ENCODE results near the gene SYNGR1.

SYNGR1 gene

GRCh38 chr22:39349967-39350726, at the start of gene SYNGR1:
TSS of gene SYNGR1 (plus strand) at chr22:39349991. CDS start at chr22:39350011, 20 bp downstream.
- DNase-seq: no peak

GRCh38 chr22:39300186-39300830, 49.5 kb upstream of the SYNGR1 start:
- DNase-seq: no peak

GRCh38 chr22:39301108-39301507, 48.7 kb upstream of the SYNGR1 start:
- DNase-seq: no peak

- no peak for DNase-seq
Measured at GRCh38 chr22:39301926-39302325, 47.9 kb upstream of the SYNGR1 start.

- DNase-seq: no peak
Measured at GRCh38 chr22:39302431-39302960, 47.3 kb upstream of the SYNGR1 start.

- DNase-seq: no peak
Measured at GRCh38 chr22:39303358-39303757, 46.4 kb upstream of the SYNGR1 start.

DNA sequence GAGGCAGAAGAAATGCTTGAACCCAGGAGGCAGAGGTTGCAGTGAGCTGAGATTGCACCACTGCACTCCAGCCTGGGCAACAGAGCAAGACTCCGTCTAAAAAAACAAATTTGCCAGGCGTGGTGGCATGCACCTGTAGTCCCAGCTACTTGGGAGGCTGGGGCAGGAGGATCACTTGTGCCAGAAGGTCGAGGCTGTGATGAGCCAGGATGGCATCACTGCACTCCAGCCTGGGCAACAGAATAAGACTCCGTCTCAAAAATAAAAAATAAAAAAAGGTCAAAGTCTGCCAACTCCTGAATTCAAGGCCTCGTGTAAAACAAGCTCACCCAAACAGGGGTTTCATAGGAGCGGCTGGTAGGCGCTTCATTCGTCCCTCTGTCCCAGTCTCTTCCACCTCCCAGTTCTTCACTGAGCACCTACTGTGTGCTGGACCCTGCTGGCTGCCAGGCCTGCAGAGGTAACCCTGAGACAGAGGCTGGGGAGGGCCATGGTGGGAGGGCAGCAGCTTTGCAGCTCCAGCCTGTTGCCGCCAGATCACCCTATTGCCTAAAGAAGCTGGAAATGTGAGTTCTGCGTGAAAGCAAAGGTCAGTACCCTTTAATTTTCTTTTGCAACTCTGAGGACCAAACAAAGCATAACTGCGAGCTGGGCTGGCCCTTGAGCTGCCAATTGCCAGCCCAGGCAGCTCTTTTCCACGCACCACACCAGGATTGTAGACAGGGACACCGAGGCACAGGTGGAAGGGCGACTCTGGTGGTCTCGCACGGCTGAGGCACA, 45.7 kb upstream of the SYNGR1 start:
- no peak for DNase-seq

DNA sequence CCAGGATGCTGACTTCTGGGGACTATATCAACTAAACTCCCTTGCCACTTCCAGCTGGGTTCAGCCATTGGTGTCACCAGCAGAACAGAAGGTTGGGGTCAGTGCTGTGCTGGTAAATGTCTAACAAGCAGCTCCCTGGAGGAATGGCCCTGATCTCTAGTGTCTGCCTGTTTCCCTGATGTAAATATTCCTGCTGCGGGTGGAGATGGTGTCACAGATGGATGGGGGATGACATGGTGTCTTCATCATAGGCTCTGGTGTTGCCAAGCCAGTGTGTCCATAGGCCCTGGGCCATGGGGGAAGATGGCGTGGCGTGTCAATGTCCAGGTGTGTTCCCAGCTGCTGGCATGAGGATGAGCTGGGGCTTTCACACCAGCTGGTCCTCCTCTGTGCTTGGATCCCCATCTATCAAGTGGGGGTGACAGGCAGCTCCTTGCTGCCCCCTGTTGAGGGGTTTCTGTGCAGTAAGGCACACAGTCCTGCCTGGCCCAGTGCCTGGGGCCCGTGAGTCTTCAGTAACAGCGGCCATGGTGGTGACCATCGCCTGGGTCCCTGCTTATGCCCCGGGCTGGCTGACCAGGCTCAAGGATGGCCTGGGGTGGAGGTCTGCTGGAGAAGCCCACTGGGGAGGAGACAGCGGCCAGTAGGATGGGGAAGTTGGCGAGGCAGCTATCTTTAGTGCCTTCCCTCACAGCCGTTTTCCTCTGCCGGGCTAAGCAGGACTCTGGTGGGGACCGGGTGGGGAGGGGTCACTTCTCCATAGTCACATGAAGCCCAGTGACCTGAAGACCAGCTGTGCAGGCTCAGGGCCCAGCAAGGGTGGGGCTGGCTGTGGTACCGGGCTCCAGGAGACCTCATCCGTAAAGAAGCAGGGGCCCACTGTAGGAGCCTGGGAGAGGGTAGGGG, 43.1 kb upstream of the SYNGR1 start:
- no peak for DNase-seq

GRCh38 chr22:39308614-39309363, 41.0 kb upstream of the SYNGR1 start:
- DNase-seq: no peak

DNA sequence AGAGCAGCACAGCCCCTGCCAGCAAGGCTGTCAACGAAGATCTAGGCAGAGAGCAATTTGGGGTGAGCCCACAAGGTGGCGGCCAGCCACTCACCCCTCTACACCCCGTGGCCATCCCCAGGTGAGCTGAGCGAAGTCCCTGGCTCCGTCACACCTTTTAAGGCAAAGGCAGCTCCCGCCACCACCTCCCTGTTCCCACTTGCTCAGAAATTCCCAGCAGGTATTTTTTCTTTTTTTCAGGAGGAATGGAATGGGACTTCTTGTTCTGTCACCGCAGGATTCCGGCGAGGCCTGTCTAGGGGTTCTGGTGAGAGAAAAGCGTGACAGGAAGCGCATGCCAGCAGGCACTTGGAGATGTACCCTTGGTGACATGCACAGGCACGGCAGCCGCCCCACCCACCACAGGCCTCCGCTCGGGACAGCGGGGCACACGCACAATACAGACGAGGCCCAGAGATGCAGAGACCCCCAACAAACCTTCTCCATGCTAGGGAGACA, 40.4 kb upstream of the SYNGR1 start:
- DNase-seq: no peak

DNA sequence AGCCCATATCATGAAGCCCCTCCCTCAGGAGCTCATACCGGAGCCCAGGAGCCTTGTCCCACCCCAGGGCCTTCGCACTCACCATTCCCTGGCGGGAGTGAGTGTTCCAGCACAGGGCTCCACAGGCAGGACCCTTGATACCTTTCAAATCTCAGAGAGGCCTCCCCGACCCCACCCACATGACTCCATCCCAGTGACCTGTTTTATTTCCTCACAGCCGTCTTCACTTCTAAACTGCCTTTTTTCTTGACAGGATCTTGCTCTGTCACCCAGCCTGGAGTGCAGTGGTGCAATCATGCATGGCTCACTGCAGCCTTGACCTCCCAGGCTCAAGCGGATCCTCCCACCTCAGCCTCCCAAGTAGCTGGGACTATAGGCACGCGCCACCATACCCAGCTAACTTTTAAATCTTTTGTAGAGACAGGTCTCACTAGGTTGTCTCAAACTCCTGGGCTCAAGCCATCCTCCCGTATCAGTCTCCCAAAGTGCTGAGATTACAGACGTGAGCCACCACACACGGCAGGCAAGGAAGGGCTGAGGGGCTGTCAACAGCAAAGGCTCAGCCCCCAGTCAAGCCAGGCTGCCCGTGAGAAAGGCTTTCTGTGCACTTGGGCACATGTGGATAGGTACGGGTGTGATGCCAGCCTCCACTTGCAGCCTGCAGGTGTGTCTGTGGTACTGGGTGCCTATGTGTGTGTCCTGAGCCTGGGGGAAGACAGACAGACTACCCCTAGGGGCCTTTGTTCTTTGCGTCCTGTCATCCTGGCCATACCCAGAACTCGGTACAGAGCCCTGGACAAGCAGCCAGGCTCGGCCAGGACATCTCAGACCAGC, 39.7 kb upstream of the SYNGR1 start:
- no peak for DNase-seq

- DNase-seq: no peak
Measured at GRCh38 chr22:39311592-39312400, 38.0 kb upstream of the SYNGR1 start.

GRCh38 chr22:39312410-39312809, 37.4 kb upstream of the SYNGR1 start:
- no peak for DNase-seq

GRCh38 chr22:39313258-39314001, 36.4 kb upstream of the SYNGR1 start:
- no peak for DNase-seq

DNA sequence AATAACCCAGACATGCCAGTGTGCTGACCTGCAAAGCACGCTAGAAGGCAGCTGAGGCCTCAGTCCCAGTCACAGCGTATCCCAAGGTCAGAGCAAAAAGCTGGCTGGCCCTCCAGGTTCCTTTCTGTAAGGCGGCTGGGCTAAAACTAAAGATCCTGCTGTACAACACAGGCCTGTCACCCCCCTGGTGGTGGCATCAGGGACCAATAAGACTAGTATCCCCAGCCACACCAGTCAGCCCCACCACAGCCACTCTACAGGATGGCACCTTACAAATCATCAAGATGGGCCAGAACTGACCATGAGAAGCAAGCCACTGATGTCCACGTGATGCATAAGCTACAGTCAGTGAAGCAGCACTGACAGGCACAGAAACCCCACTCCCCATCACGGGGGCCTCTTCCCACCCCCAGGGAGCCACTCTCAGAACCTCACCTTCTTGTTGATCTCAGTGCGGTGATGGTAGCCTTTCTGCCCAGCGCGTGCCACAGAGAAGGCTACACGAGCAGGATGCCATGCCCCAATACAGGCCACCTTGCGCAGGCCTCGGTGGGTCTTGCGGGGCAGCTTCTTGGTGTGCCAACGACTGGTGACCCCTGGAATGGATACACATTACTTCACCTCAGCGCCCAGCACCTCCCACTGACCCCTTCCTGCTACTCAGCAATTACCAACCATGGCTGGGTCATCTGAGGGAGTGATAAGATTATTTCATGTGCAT, 35.4 kb upstream of the SYNGR1 start:
- no peak for DNase-seq

GRCh38 chr22:39315389-39315788, 34.4 kb upstream of the SYNGR1 start:
- DNase-seq: no peak

- DNase-seq: peak; percentile 32
Measured at GRCh38 chr22:39316440-39317083, 33.2 kb upstream of the SYNGR1 start.

Data from NCI-H1436 treated with DMSO at 0.1 percent for 48 hours (cell line).